Esophagus squamous epithelium (tissue), 5 donors: ENCODE measurements around the gene TFAP2A. TPM values are rescaled to one million over a fixed set of nuclear protein-coding genes. Genes with fewer than 3 reads are reported as not detected.

Experiments used
- DNase-seq: peaks from one replicate; lab custom pipeline; 2025; lab: John Stamatoyannopoulos, UW
- H3K27ac ChIP-seq, 4 donors: fragments of 200-600 bp; sonication (generic); one replicate each; pipeline ENCODE4 v1.5.1; 2016 to 2019; ENCODE audit warnings: mild to moderate bottlenecking in 1 of 4
- H3K27me3 ChIP-seq, 4 donors: fragments of 200-600 bp; sonication (generic); 1 replicate in 3 of 4; 2 replicates in 1 of 4; pipeline versions ENCODE4 v1.5.1 to v1.6.0; 2017 to 2021; ENCODE audit warnings: antibody characterized with exemption in 1 of 4
- H3K36me3 ChIP-seq, 3 donors: fragments of 200-600 bp; sonication (generic); one replicate each; pipeline ENCODE4 v1.5.1; 2016 to 2019
- H3K4me1 ChIP-seq, 3 donors: fragments of 200-600 bp; sonication (generic); one replicate each; pipeline ENCODE4 v1.5.1; 2017 to 2019
- H3K4me3 ChIP-seq, 4 donors: fragments of 200-600 bp; sonication (generic); 1 replicate in 3 of 4; 2 replicates in 1 of 4; pipeline ENCODE4 v1.5.1; 2016 to 2019; ENCODE audit warnings: mild to moderate bottlenecking in 2 of 4, moderate library complexity in 1 of 4
- H3K9me3 ChIP-seq, 3 donors: fragments of 200-600 bp; sonication (generic); one replicate each; pipeline ENCODE4 v1.5.1; 2016 to 2019
- POLR2A ChIP-seq, 4 donors: fragments of 450-650 bp; IDR thresholded peaks; one replicate each; pipeline ENCODE4 v1.6.1; 2017; ENCODE audit warnings: antibody characterized with exemption in 4 of 4, mild to moderate bottlenecking in 4 of 4, moderate library complexity in 3 of 4
- WGBS, 2 donors: methylation state at CpG; one replicate each; pipeline ENCODE4 v1.1.5; 2018; 5-methylcytosine and 5-hydroxymethylcytosine counted together
- intact Hi-C: fragments of 100-400 bp; cut with DNase I; formaldehyde crosslinking; loops from one replicate; pipeline ENCODE4 v1.15.0; 2022
- total RNA-seq, 4 donors: library from RNA; depleted of rRNA; stranded (reverse); fragments of >200 nt; gene quantifications; one replicate each; pipeline ENCODE4 v1.1.0, GENCODE V29; 2016
- TF ChIP-seq, protein P1 (sequence below), 6 experiments: fragments of 450-650 bp in 4 of 6; fragments of 200-600 bp in 2 of 6; sonication (generic) in 2 of 6; IDR thresholded peaks; one replicate each; pipeline ENCODE4 v1.5.1; 2016 to 2019; ENCODE audit warnings: antibody characterized with exemption in 6 of 6, mild to moderate bottlenecking in 4 of 6, moderate library complexity in 4 of 6
- donor health status: DM: yes; HTN: yes; CAD: no.

Gene TFAP2A
- total RNA-seq, 4 donors from 2014 or later = 11.6 to 39.1 (median 29.9) TPM

DNA sequence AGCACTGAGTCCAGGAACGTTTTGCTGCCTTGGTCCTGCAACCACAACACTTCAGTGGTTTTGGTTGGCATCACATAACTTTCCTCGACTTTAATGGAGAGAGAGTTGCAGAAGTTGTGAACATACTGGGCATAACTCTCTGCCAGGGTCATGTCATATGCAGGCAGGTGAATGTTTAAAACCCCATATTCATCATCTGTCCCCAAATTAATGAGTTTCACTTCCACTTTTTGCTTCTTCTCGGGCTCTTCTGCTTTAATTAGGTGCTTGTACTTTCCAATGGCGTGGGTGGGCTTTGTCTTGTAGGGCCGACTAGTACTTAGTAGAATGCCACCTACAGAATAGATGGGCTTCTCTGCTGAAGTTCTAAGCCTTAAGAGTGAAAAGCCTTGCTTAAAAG lies 45.2 kb upstream of the TFAP2A start:
- Histone ChIP-seq H3K27me3 (no peaks in the 10 kb centered on the region), H3K27ac (no peak overlapping the region), H3K4me3 (no peak overlapping the region), H3K36me3 (no peaks in the 10 kb centered on the region), H3K4me1 (no peaks in the 10 kb centered on the region), H3K9me3 (no peaks in the 10 kb centered on the region)
- DNase-seq = no peak
- TF ChIP-seq POLR2A (IDR thresholded peaks at IDR 0.05) = no peak
- TF ChIP-seq, protein P1, sequence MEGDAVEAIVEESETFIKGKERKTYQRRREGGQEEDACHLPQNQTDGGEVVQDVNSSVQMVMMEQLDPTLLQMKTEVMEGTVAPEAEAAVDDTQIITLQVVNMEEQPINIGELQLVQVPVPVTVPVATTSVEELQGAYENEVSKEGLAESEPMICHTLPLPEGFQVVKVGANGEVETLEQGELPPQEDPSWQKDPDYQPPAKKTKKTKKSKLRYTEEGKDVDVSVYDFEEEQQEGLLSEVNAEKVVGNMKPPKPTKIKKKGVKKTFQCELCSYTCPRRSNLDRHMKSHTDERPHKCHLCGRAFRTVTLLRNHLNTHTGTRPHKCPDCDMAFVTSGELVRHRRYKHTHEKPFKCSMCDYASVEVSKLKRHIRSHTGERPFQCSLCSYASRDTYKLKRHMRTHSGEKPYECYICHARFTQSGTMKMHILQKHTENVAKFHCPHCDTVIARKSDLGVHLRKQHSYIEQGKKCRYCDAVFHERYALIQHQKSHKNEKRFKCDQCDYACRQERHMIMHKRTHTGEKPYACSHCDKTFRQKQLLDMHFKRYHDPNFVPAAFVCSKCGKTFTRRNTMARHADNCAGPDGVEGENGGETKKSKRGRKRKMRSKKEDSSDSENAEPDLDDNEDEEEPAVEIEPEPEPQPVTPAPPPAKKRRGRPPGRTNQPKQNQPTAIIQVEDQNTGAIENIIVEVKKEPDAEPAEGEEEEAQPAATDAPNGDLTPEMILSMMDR (IDR thresholded peaks at IDR 0.05) = no peak
- intact Hi-C loops = no loop called here
- 56 to 68% methylated on average over 5 of the region's 5 CpGs for WGBS, 2 donors

DNA sequence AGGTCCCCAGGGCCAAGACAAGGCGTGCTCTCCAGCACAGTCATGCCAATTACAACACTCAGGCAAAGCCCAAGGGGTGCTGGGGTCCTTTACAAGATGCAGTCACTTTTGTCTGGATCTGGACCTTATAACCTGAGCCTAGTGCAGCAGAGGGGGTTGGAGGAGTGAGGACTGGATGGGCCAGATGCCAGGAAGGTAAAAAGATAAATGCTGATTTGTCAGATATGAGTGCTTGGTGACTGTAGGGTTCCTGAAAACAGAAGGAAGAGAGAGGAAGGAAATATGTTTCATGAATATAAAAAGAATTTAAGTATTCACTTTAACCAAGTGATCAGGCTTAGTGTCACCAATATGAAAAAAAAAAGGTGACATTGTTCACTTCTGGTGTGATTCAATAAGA lies 43.4 kb upstream of the TFAP2A start:
- TF ChIP-seq, protein P1 (IDR thresholded peaks at IDR 0.05) = no peak
- no peak for TF ChIP-seq POLR2A (IDR thresholded peaks at IDR 0.05)
- Histone ChIP-seq H3K4me3 (no peak overlapping the region), H3K36me3 (no peaks in the 10 kb centered on the region), H3K27me3 (no peaks in the 10 kb centered on the region), H3K27ac (no peak overlapping the region), H3K9me3 (no peaks in the 10 kb centered on the region), H3K4me1 (no peaks in the 10 kb centered on the region)
- WGBS, 2 donors = 60 to 67% methylated on average over 1 of the region's 1 CpG
- intact Hi-C loops = no loop called here
- no peak for DNase-seq

DNA sequence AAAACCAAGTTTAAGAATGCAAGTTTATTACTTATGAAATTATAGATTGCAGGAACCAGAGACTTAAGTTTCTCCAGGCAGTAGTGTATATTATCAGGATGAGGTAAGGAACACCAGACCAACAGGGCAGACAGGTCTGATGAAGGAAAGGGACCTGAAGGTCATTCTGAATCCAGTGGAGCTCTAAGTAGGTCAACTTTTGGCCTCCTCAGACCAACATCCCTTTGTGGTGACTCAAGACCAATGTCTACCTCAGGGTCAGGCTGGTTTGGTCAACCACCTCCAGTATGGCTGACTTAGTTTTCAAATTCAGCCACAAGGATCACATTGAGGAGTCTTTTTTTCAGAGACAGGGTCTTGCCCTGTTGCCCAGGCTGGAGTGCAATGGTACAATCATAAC lies 38.7 kb upstream of the TFAP2A start:
- Histone ChIP-seq H3K4me3 (no peak overlapping the region), H3K9me3 (no peaks in the 10 kb centered on the region), H3K27me3 (peaks cover 0 to 3% (median 0%) of the 10 kb centered on the region in 4 donors), H3K4me1 (peaks cover 0 to 11% (median 0%) of the 10 kb centered on the region in 3 donors), H3K36me3 (no peaks in the 10 kb centered on the region), H3K27ac (no peak overlapping the region)
- TF ChIP-seq POLR2A (IDR thresholded peaks at IDR 0.05) = no peak
- TF ChIP-seq, protein P1 (IDR thresholded peaks at IDR 0.05) = no peak
- no peak for DNase-seq
- intact Hi-C loops = no loop called here

DNA sequence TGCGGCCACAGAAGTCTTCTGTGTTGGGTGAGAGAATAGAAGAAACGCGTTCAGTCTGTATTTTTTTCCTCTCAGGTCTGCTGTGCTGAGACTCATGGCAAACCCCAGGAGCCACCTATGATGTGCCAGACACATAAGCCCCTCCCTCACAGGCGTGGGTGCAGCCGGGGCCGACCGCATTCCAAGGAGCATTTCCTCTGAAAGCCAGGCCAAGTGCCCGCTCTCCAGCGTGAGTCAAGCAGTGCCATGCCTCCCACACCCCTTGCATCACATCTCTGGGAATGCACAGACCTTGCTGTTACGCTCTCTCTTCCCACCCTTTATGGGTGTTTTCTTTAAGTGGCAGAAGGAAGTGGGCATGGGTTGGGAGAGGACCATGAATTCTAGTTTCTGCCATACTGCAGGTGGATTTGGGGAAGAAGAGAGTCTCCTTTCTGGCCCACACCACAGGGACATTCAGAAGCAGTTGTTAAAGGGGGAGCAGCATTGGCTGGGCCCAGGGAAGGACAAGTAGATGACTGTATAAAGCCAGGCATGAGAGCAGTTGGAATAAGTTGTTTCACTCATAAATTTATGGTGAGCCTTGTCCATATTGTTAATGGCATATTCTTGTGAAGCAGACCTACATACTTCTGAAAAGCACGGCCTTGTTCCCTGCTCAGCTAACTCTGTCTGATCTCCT lies 37.1 kb upstream of the TFAP2A start:
- Histone ChIP-seq H3K27me3 (peaks cover 0 to 3% (median 0%) of the 10 kb centered on the region in 4 donors), H3K4me1 (peaks cover 0 to 11% (median 0%) of the 10 kb centered on the region in 3 donors), H3K9me3 (no peaks in the 10 kb centered on the region), H3K27ac (peak overlapping the region in 2 of 4 donors; percentile 6 to 38), H3K36me3 (no peaks in the 10 kb centered on the region), H3K4me3 (no peak overlapping the region)
- WGBS, 2 donors = 20 to 34% methylated on average over 9 to 11 of the region's 11 CpGs
- TF ChIP-seq, protein P1 (IDR thresholded peaks at IDR 0.05) = no peak
- no peak for TF ChIP-seq POLR2A (IDR thresholded peaks at IDR 0.05)
- no peak for DNase-seq
- intact Hi-C loops = no loop called here

DNA sequence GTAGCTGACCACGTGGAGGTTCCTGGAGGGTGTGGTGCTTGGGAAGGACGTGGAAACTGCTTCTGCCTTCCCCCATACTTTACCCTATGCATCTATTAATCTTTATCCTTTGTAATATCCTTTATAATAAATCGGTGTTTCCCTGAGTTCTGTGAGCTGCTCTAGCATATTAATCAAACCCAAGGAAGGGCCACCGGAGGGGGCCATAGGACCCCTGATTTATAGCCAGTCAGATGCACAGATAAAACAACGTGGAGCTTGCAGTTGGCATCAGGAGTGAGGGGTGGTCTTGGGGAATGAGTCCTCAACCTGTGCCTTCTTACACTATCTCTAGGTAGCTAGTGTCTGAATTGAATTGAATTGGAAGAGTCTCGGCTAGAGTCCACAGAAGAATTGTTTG lies 36.5 kb upstream of the TFAP2A start:
- Histone ChIP-seq H3K36me3 (no peaks in the 10 kb centered on the region), H3K27me3 (peaks cover 0 to 3% (median 0%) of the 10 kb centered on the region in 4 donors), H3K4me1 (peaks cover 0 to 11% (median 0%) of the 10 kb centered on the region in 3 donors), H3K4me3 (no peak overlapping the region), H3K9me3 (no peaks in the 10 kb centered on the region), H3K27ac (peak overlapping the region in 1 of 4 donors; percentile 38)
- TF ChIP-seq, protein P1 (IDR thresholded peaks at IDR 0.05) = no peak
- no peak for TF ChIP-seq POLR2A (IDR thresholded peaks at IDR 0.05)
- 54 to 65% methylated on average over 6 of the region's 6 CpGs for WGBS, 2 donors
- DNase-seq = no peak
- intact Hi-C loops = no loop called here
